ENCODE data around the gene ZNF33A.
"Not testable (repeated sequence)": the region's sequence is repeated elsewhere in the genome, so short reads cannot be mapped to it uniquely, and the experiment has no call there.

The ZNF33A gene

GRCh38 chr10:38007991-38008390 is 2.5 kb upstream of the ZNF33A start:
- no peaks in the 10 kb centered on the region for H3K9me3 ChIP-seq (ENCODE audit: low read length)
- H3K27me3 ChIP-seq (ENCODE audit: insufficient read depth, low read length): no peaks in the 10 kb centered on the region
- H3K4me1 ChIP-seq (ENCODE audit: insufficient read depth, low read length): peaks cover 6% of the 10 kb centered on the region
- H3K36me3 ChIP-seq (ENCODE audit: insufficient read depth, low read length): no peaks in the 10 kb centered on the region
- no peak overlapping the region for H3K4me3 ChIP-seq (ENCODE audit: low read length)
- H2AFZ ChIP-seq (ENCODE audit: low read depth, low read length): no peak overlapping the region

GRCh38 chr10:38016354-38016753 is 5.9 kb downstream of the ZNF33A start:
- Histone ChIP-seq H3K27me3 (ENCODE audit: insufficient read depth, low read length) (no peaks in the 10 kb centered on the region), H3K9me3 (ENCODE audit: low read length) (peaks cover 5% of the 10 kb centered on the region), H2AFZ (ENCODE audit: low read depth, low read length) (no peak overlapping the region), H3K4me1 (ENCODE audit: insufficient read depth, low read length) (peaks cover 6% of the 10 kb centered on the region), H3K36me3 (ENCODE audit: insufficient read depth, low read length) (peaks cover 57% of the 10 kb centered on the region), H3K4me3 (ENCODE audit: low read length) (no peak overlapping the region)

- H3K27me3 ChIP-seq (ENCODE audit: insufficient read depth, low read length); H2AFZ ChIP-seq (ENCODE audit: low read depth, low read length); H3K4me3 ChIP-seq (ENCODE audit: low read length); H3K9me3 ChIP-seq (ENCODE audit: low read length); H3K4me1 ChIP-seq (ENCODE audit: insufficient read depth, low read length): not testable (repeated sequence)
- peaks cover 63% of the 10 kb centered on the region for H3K36me3 ChIP-seq (ENCODE audit: insufficient read depth, low read length)
These were observed 8.6 kb downstream of the ZNF33A start for GRCh38 chr10:38019124-38019523.

DNA sequence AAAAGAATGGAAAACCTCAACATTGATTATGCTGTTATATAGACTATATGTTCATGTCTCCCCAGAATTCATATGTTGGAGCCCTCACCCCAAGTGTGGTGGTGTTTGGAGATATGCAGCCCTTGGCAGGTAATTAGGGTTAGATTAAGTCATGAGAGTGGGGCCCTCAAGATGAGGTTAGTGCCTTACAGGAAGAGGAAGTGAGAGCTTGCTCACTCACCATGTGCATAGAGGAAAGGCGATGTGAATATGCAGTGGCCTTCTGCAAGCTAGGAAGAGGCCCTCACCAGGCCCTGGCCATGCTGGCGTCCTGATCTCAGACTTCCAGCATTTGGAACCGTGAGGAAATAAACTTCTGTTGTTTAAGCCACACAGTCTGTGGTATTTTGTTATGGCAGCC is 14.8 kb downstream of the ZNF33A start:
- Histone ChIP-seq H3K4me1 (ENCODE audit: insufficient read depth, low read length) (no peaks in the 10 kb centered on the region), H3K27me3 (ENCODE audit: insufficient read depth, low read length) (no peaks in the 10 kb centered on the region), H3K4me3 (ENCODE audit: low read length) (no peak overlapping the region), H3K36me3 (ENCODE audit: insufficient read depth, low read length) (peaks cover 47% of the 10 kb centered on the region), H3K9me3 (ENCODE audit: low read length) (peaks cover 2% of the 10 kb centered on the region), H2AFZ (ENCODE audit: low read depth, low read length) (no peak overlapping the region)

GRCh38 chr10:38027986-38028385 is 17.5 kb downstream of the ZNF33A start:
- no peak overlapping the region for H2AFZ ChIP-seq (ENCODE audit: low read depth, low read length)
- H3K4me3 ChIP-seq (ENCODE audit: low read length): no peak overlapping the region
- H3K4me1 ChIP-seq (ENCODE audit: insufficient read depth, low read length): no peaks in the 10 kb centered on the region
- peaks cover 34% of the 10 kb centered on the region for H3K36me3 ChIP-seq (ENCODE audit: insufficient read depth, low read length)
- no peaks in the 10 kb centered on the region for H3K27me3 ChIP-seq (ENCODE audit: insufficient read depth, low read length)
- no peaks in the 10 kb centered on the region for H3K9me3 ChIP-seq (ENCODE audit: low read length)

- Histone ChIP-seq H3K27me3 (ENCODE audit: insufficient read depth, low read length) (no peaks in the 10 kb centered on the region), H3K36me3 (ENCODE audit: insufficient read depth, low read length) (peaks cover 30% of the 10 kb centered on the region), H2AFZ (ENCODE audit: low read depth, low read length) (no peak overlapping the region), H3K9me3 (ENCODE audit: low read length) (no peaks in the 10 kb centered on the region), H3K4me3 (ENCODE audit: low read length) (no peak overlapping the region), H3K4me1 (ENCODE audit: insufficient read depth, low read length) (no peaks in the 10 kb centered on the region)
These were observed 22.4 kb downstream of the ZNF33A start for GRCh38 chr10:38032886-38033285.

DNA sequence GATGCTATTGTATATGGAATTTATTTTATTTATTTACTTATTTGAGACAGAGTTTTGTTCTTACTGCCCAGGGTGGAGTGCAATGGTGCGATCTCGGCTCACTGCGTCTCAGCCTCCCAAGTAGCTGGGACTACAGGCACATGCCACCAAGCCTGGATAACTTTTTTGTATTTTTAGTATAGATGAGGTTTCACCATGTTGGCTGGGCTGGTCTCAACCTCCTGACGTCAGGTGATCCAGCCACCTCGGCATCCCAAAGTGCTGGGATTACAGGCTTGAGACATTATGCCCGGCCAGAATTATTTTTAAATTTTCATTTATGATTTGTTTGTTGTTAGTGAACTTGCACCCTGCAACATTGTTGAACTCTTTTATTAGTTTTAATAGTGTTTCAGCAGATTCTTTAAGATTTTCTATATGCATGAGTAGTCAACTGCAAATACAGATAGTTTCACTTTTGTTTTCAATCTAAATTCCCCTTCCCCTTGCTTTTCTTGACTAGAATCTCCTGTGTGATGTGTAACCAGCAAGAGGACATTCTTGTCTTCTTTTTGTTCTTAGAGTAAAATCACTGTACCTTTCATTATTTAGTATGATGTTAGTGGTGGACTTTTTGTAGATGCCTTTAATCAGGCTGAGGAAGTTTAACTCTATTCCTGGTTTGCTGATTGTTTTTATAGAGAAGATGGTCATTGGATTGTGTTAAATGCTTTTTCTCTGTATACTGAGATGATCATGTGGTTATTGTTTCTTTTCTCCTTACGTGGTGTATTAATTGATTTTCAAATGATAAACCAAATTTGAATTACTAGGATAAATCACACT is 27.8 kb downstream of the ZNF33A start:
- Histone ChIP-seq H3K27me3 (ENCODE audit: insufficient read depth, low read length) (no peaks in the 10 kb centered on the region), H2AFZ (ENCODE audit: low read depth, low read length) (no peak overlapping the region), H3K36me3 (ENCODE audit: insufficient read depth, low read length) (peaks cover 24% of the 10 kb centered on the region), H3K4me1 (ENCODE audit: insufficient read depth, low read length) (no peaks in the 10 kb centered on the region), H3K9me3 (ENCODE audit: low read length) (no peaks in the 10 kb centered on the region), H3K4me3 (ENCODE audit: low read length) (no peak overlapping the region)

GRCh38 chr10:38038932-38039245 is 28.4 kb downstream of the ZNF33A start:
- peaks cover 24% of the 10 kb centered on the region for H3K36me3 ChIP-seq (ENCODE audit: insufficient read depth, low read length)
- no peaks in the 10 kb centered on the region for H3K4me1 ChIP-seq (ENCODE audit: insufficient read depth, low read length)
- no peak overlapping the region for H3K4me3 ChIP-seq (ENCODE audit: low read length)
- H3K27me3 ChIP-seq (ENCODE audit: insufficient read depth, low read length): no peaks in the 10 kb centered on the region
- no peak overlapping the region for H2AFZ ChIP-seq (ENCODE audit: low read depth, low read length)
- no peaks in the 10 kb centered on the region for H3K9me3 ChIP-seq (ENCODE audit: low read length)

DNA sequence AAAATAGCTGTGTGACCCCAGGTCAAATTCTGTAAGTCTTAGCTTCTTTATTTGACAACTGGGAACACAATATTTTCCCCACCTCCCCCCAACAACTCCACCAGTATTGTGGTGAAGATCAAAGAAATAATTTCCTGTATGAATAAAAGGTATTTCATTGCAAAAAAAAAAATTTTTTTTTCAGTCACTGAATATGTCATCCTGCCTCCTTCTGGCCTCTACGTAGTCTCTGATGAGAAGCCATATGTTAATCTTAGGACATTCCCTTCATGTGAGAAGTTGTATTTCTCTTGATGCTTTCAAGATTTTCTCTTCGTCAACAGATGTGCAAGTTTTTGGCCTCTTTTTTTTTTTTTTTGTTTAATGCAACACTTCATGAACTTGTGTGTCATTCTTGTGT is 33.0 kb downstream of the ZNF33A start:
- no peak overlapping the region for H2AFZ ChIP-seq (ENCODE audit: low read depth, low read length)
- peaks cover 12% of the 10 kb centered on the region for H3K36me3 ChIP-seq (ENCODE audit: insufficient read depth, low read length)
- H3K4me3 ChIP-seq (ENCODE audit: low read length): no peak overlapping the region
- peaks cover 2% of the 10 kb centered on the region for H3K9me3 ChIP-seq (ENCODE audit: low read length)
- H3K27me3 ChIP-seq (ENCODE audit: insufficient read depth, low read length): no peaks in the 10 kb centered on the region
- no peaks in the 10 kb centered on the region for H3K4me1 ChIP-seq (ENCODE audit: insufficient read depth, low read length)

- no peak overlapping the region for H2AFZ ChIP-seq (ENCODE audit: low read depth, low read length)
- H3K9me3 ChIP-seq (ENCODE audit: low read length): peaks cover 2% of the 10 kb centered on the region
- no peaks in the 10 kb centered on the region for H3K27me3 ChIP-seq (ENCODE audit: insufficient read depth, low read length)
- peaks cover under 1% of the 10 kb centered on the region for H3K4me1 ChIP-seq (ENCODE audit: insufficient read depth, low read length)
- peaks cover 12% of the 10 kb centered on the region for H3K36me3 ChIP-seq (ENCODE audit: insufficient read depth, low read length)
- no peak overlapping the region for H3K4me3 ChIP-seq (ENCODE audit: low read length)
These were observed 34.7 kb downstream of the ZNF33A start for GRCh38 chr10:38045129-38045528.

DNA sequence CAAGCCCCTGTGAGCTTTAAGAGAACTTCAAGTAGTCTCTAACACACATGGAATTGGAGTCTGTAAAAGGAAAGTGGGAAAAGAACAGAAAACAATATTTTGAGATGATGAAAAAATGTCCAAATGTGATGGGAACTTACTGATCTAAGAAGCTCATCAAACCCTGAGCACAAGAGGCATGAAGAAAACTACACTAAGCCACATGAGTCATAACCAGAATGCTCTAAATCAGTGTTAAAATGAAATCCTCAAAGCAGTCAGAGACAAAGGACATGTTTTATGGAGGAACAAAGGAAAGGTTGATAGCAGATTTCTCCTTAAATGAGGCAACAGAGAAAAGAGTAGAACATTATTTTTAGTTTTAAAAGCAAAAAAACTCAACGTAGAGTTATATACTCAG is 37.2 kb downstream of the ZNF33A start:
- peaks cover 4% of the 10 kb centered on the region for H3K4me1 ChIP-seq (ENCODE audit: insufficient read depth, low read length)
- no peak overlapping the region for H3K4me3 ChIP-seq (ENCODE audit: low read length)
- H3K27me3 ChIP-seq (ENCODE audit: insufficient read depth, low read length): no peaks in the 10 kb centered on the region
- H2AFZ ChIP-seq (ENCODE audit: low read depth, low read length): no peak overlapping the region
- H3K9me3 ChIP-seq (ENCODE audit: low read length): peaks cover 2% of the 10 kb centered on the region
- H3K36me3 ChIP-seq (ENCODE audit: insufficient read depth, low read length): peaks cover 10% of the 10 kb centered on the region

DNA sequence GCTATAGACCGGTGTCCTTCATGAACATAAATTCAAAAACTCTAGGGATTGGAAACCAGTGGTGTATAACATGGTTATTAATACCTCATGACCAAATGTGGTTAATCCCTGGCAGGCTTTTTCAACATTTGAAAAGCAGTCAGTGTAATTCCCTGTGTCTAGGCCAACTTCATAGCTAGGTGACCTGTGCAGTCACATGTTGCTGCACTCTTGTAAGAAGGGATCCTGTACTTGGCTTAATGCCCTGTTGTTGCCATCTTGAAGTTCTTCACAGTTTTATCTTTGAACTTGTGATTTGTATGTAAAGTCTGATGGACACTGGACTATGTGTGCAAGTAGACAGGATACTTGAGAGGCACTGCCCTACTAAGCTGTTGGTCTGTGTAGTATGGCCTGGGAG is 39.7 kb downstream of the ZNF33A start:
- Histone ChIP-seq H2AFZ (ENCODE audit: low read depth, low read length) (no peak overlapping the region), H3K27me3 (ENCODE audit: insufficient read depth, low read length) (no peaks in the 10 kb centered on the region), H3K36me3 (ENCODE audit: insufficient read depth, low read length) (peaks cover 20% of the 10 kb centered on the region), H3K4me3 (ENCODE audit: low read length) (no peak overlapping the region), H3K4me1 (ENCODE audit: insufficient read depth, low read length) (peaks cover 4% of the 10 kb centered on the region), H3K9me3 (ENCODE audit: low read length) (peaks cover 20% of the 10 kb centered on the region)

- Histone ChIP-seq H3K4me3 (ENCODE audit: low read length) (no peak overlapping the region), H2AFZ (ENCODE audit: low read depth, low read length) (no peak overlapping the region), H3K9me3 (ENCODE audit: low read length) (peaks cover 28% of the 10 kb centered on the region), H3K36me3 (ENCODE audit: insufficient read depth, low read length) (peaks cover 38% of the 10 kb centered on the region), H3K4me1 (ENCODE audit: insufficient read depth, low read length) (peaks cover 4% of the 10 kb centered on the region), H3K27me3 (ENCODE audit: insufficient read depth, low read length) (no peaks in the 10 kb centered on the region)
These were observed 43.9 kb downstream of the ZNF33A start for GRCh38 chr10:38054361-38054797.

Measured in neuron (in vitro differentiated cells).